Colon (tissue), 2 donors: ENCODE results near the gene TPP1.

Experiments
- FAIRE-seq: peaks from 2 replicates; lab custom pipeline; 2012; peaks lifted over from hg19 to GRCh38; lab: Jason Lieb, UNC
- donor health status: control.
- donor health status: control.

The TPP1 gene

DNA sequence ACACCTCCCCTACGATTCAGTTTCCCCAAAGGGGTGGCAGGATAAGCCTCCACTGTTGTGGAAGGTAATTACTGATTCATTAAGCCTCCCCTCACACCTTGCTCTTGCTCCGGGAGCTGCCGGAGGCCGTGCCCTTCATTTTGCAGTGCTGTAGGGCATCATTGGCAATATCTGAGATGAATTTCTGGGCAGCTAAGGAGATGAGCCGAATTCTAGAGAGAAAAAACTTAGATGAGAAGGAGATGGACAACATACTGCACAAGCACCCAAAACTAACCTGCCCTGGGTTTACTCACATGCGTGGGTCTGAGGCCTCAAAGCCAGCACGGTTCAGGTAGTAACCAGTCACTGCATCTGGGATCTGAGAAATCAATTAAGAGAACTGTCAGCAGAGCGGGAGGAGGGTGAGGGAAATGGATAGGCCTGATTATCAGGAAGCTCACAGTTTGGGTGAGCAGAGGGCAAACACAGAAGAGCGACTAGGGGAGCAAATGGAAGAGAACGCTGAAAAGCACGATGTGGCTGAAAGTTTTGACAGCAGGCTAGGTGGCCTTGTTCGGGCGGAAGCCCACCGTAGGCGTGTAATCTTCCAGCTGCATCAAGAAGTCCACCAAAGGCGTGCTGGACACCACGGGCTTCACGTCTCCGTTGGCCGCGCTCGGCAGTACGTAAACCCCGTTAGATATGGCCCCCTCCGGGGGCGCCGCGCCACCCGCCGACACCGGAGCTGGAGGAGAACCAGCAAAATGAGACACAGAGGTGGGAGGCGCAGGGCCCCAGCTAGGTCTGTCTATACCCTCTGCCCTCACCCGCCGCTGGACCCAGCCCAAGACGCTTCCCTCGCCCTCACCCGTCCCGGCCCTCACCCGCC is 7.9 kb downstream of the TPP1 start:
- FAIRE-seq, result no peak

DNA sequence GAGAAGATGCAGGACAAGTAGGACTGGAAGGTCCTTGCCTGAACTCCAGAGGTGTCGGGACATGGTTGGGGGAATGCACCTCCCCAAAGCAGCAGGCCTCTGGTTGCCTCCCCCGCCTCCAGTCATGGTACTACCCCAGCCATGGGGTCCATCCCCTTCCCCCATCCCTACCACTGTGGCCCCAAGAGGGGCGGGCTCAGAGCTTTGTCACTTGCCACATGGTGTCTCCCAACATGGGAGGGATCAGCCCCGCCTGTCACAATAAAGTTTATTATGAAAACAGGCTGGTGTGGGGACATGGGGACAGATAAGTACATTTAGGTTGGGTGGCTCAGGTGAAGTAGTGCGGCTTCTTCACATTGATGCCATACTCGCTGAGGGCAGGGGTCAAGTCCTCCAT is 8.6 kb downstream of the TPP1 start:
- no peak for FAIRE-seq

- no peak for FAIRE-seq
Measured at GRCh38 chr11:6609502-6610015, 9.7 kb downstream of the TPP1 start.

DNA sequence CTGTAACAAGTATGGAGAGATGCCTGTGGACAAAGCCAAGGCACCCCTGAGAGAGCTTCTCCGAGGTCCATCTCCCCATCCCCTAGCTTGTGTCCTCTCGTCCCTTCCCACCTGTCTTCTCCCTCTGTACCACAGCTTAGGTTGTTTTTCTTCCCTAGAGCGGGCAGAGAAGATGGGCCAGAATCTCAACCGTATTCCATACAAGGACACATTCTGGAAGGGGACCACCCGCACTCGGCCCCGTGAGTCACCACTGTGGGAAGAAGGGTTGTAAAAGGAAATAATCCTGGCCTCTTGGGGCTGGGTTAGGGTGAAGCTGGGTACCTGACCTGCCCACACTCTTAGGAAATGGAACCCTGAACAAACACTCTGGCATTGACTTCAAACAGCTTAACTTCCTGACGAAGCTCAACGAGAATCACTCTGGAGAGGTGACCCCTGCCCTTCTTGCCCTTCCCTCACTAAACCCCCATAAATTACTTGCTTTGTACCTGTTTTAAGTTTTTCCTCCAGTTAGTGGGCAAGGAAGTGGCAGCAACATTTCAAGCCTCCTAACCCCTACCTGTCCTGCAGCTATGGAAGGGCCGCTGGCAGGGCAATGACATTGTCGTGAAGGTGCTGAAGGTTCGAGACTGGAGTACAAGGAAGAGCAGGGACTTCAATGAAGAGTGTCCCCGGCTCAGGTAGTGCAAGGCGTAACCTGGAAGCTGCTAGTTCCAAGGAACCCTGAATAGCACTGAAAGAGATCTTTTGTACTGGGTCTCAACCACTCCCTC is 10.3 kb downstream of the TPP1 start:
- no peak for FAIRE-seq

- FAIRE-seq, result no peak
Measured at GRCh38 chr11:6608011-6608410, 11.2 kb downstream of the TPP1 start.

- FAIRE-seq, result no peak
Measured at GRCh38 chr11:6607190-6607795, 11.9 kb downstream of the TPP1 start.

GRCh38 chr11:6606471-6607189 is 12.6 kb downstream of the TPP1 start:
- FAIRE-seq, result no peak

- FAIRE-seq, result no peak
Measured at GRCh38 chr11:6604790-6605189, 14.4 kb downstream of the TPP1 start.

GRCh38 chr11:6604081-6604626 is 15.1 kb downstream of the TPP1 start:
- FAIRE-seq, result no peak

- FAIRE-seq, result no peak
Measured at GRCh38 chr11:6603287-6604080, 15.7 kb downstream of the TPP1 start, which contains the start of the genes ILK and RRP8. Gene ILK (plus strand): TSS chr11:6603774. CDS start chr11:6604272, 498 bp downstream. Gene RRP8 (minus strand): TSS chr11:6603616. CDS start chr11:6603502, 114 bp downstream.

DNA sequence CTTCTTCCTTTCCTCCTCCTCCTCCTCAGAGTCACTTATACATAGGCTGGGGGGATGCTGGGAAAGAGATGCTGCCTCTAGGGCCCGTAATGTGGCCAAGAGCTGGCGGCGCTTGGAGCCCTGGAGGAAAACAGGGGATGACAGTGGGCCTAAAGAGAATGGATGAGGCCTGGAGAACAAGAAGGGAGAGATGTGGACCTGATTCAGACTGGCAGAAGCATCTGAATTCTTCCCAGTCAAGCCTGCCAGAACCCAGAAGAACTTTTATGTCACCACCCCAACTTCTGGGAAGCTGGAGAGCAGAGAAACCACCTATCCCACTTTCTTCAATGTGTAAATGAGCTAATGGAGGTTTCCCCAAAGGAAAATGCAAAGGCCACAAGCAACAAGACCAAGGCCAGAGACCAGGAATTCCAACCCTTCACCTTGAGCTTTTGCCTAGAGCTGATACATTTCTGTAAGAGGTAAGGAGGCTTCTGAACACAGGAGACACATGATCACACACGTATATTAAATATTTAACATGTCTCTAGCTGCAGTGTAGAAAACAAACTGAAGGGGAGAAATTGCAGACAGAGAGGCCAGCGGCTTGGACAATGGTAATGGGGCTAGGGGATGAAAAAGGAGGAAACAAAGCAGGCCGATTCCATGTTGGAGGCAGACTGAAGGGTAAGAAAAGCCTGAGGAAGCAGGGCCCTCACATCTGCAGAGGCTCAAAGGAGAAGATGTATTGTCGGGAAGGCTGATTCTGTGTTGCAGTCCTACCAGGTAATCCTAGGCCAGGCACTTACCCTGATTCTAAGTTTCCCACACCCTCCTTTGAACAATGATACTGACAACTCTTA is 16.9 kb downstream of the TPP1 start:
- FAIRE-seq, result no peak

- FAIRE-seq, result no peak
Measured at GRCh38 chr11:6601041-6601461, 18.2 kb downstream of the TPP1 start.

DNA sequence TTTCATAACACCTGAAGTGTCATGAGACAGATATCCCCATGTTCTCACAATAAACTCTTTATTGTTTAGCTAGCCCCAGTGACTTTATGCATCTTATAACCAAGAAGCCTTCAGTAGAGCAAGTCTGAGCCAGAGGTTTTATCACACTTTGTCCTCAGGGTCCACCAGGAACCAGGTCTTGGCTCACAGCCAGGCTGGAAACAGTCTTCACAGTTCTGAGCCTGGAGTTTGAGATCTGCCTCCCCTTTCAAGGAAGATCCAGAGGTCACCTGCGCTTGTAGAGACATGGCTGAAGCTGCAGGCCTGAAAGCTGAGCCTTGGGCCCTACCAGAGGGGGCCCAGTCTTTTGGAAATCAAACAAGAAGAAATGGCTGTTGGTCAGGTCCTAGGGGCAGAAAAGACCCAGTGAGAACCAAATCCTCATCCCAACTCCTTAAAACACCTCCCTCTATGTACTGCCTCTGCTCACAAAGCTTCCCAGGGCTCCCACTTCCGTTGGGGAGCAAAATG is 19.3 kb downstream of the TPP1 start:
- FAIRE-seq, result no peak

GRCh38 chr11:6599449-6599848 is 19.8 kb downstream of the TPP1 start:
- no peak for FAIRE-seq

DNA sequence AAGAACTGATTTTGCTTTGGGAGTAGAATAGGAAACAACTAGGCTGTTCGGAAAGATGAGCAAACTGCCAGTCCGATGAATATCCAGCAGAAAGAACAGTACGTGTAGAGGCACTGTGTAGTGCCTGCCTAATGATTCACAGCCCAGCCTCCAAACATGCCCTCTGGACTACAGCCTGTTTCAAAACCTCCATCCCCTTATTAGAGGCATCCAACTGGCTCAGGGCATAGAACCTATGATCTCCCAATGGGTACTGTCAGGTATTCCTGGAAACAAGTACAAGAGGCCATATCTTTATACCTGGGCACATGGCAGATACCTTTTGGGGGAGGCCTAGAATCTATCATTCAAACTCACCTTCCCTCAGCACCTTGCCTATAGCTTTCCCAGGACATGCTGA is 20.7 kb downstream of the TPP1 start:
- FAIRE-seq, result no peak

GRCh38 chr11:6596239-6596877 is 22.9 kb downstream of the TPP1 start:
- FAIRE-seq, result no peak

DNA sequence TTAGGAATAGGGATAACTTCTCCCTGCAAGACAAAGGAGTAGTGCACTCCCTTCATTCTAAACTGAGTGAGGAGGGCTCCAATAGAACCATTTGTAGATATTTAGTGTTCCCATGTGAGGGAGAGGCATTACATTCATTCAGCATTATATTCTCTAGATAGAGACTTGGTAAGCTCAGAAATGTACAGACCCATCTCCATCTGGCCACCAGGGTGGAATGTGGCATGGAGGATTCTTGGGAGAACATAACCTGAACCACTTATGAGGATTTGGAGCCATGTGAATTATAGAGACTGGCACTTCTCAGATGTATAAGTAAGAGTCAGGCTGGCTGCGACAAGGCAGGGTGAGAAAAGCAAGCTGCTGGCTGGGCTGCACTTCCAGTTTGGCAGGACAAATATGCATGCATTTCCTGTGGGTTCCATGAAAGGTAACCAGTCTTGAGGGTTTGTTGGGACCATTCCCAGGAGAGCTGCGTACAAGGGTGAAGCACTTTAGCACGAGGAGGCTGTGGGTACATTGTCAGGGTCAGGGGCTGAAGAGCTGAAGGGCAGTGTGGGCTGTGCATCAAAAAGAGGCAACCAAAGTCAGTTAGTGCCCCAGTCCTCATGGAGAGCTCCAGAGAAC is 25.0 kb downstream of the TPP1 start:
- no peak for FAIRE-seq

- FAIRE-seq, result no peak
Measured at GRCh38 chr11:6588018-6588417, 31.2 kb downstream of the TPP1 start.
